ENCODE data around the gene ITPK1.

ITPK1 gene

GRCh38 chr14:92951261-92951660, 164.5 kb downstream of the ITPK1 start:
- DNase-seq (ENCODE audit: low spot score): no peak

GRCh38 chr14:92950773-92951172, 165.0 kb downstream of the ITPK1 start:
- DNase-seq (ENCODE audit: low spot score): no peak

GRCh38 chr14:92950193-92950540, 165.6 kb downstream of the ITPK1 start:
- DNase-seq (ENCODE audit: low spot score): no peak

- no peak for DNase-seq (ENCODE audit: low spot score)
Observed at GRCh38 chr14:92949496-92950192, 166.1 kb downstream of the ITPK1 start.

GRCh38 chr14:92948647-92949046, 167.1 kb downstream of the ITPK1 start:
- no peak for DNase-seq (ENCODE audit: low spot score)

GRCh38 chr14:92946847-92947545, 168.7 kb downstream of the ITPK1 start:
- DNase-seq (ENCODE audit: low spot score): no peak

- DNase-seq (ENCODE audit: low spot score): no peak
Observed at GRCh38 chr14:92945959-92946846, 169.5 kb downstream of the ITPK1 start.

GRCh38 chr14:92945544-92945943, 170.2 kb downstream of the ITPK1 start:
- no peak for DNase-seq (ENCODE audit: low spot score)

- no peak for DNase-seq (ENCODE audit: low spot score)
Observed at GRCh38 chr14:92944976-92945375, 170.7 kb downstream of the ITPK1 start.

- DNase-seq (ENCODE audit: low spot score): no peak
Observed at GRCh38 chr14:92943855-92944570, 171.7 kb downstream of the ITPK1 start.

GRCh38 chr14:92942976-92943710, 172.6 kb downstream of the ITPK1 start:
- DNase-seq (ENCODE audit: low spot score): no peak

- DNase-seq (ENCODE audit: low spot score): no peak
Observed at GRCh38 chr14:92942576-92942975, 173.1 kb downstream of the ITPK1 start.

GRCh38 chr14:92942136-92942535, 173.6 kb downstream of the ITPK1 start:
- DNase-seq (ENCODE audit: low spot score): no peak

GRCh38 chr14:92941531-92941930, 174.2 kb downstream of the ITPK1 start:
- no peak for DNase-seq (ENCODE audit: low spot score)

GRCh38 chr14:92940543-92940942, 175.2 kb downstream of the ITPK1 start:
- DNase-seq (ENCODE audit: low spot score): no peak

- no peak for DNase-seq (ENCODE audit: low spot score)
Observed at GRCh38 chr14:92939699-92940098, 176.0 kb downstream of the ITPK1 start.

GRCh38 chr14:92938890-92939671, 176.6 kb downstream of the ITPK1 start:
- DNase-seq (ENCODE audit: low spot score): no peak

GRCh38 chr14:92938235-92938875, 177.4 kb downstream of the ITPK1 start:
- no peak for DNase-seq (ENCODE audit: low spot score)

GRCh38 chr14:92937051-92937937, 178.4 kb downstream of the ITPK1 start:
- no peak for DNase-seq (ENCODE audit: low spot score)

Data from germinal center (tissue), 1 donor.